Hematopoietic multipotent progenitor cell treated with erythropoietin and hydrocortisone succinate and interleukin-3 and kit ligand, for 6 days (in vitro differentiated cells): ENCODE results near the gene PSMA6.
A peak's percentile ranks its signal among the peaks of the same experiment; 100 is the strongest.
"Not testable (repeated sequence)": the region's sequence is repeated elsewhere in the genome, so short reads cannot be mapped to it uniquely, and the experiment has no call there.

Experiments used
- DNase-seq: peaks from one replicate; pipeline ENCODE4 v3.0.0-alpha.2; 2015

PSMA6 gene

GRCh38 chr14:35346738-35347322 lies 54.6 kb downstream of the PSMA6 start:
- DNase-seq, result no peak

DNA sequence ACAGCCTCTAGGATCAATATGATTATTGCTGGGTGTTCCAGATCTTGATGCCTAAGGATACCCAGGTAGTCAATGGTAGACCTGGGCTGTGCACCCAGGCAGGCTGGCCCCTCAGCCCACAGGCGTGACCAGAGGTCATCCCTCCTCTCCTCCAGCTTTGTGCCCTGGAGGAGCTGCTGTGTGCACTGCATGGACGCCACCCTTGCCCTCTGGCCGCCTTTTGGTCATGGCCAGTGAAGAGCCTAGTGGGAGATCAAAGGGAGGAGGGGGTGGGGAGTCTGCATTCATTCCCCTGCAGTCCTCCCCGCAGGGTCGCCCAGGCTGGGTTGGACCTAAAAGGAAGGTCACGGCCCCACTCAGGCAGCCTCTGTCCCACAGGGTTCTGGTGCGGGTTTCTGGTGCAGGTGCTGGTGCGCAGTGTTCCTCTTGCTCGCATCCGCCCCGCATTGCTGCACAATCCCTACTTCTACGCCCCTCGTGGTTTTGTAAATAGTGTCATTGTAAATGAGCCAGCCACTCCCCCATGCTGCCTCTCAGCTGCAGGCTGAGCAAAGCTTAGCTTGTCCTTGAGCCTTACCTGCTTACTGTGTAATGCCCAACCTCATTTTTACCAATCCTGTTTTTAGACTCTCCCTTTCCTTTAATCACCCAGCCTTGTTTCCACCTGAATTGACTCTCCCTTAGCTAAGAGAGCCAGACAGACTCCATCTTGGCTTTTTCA lies 55.3 kb downstream of the PSMA6 start:
- no peak for DNase-seq

- DNase-seq, result not testable (repeated sequence)
Measured at GRCh38 chr14:35348044-35348380, 55.8 kb downstream of the PSMA6 start.

DNA sequence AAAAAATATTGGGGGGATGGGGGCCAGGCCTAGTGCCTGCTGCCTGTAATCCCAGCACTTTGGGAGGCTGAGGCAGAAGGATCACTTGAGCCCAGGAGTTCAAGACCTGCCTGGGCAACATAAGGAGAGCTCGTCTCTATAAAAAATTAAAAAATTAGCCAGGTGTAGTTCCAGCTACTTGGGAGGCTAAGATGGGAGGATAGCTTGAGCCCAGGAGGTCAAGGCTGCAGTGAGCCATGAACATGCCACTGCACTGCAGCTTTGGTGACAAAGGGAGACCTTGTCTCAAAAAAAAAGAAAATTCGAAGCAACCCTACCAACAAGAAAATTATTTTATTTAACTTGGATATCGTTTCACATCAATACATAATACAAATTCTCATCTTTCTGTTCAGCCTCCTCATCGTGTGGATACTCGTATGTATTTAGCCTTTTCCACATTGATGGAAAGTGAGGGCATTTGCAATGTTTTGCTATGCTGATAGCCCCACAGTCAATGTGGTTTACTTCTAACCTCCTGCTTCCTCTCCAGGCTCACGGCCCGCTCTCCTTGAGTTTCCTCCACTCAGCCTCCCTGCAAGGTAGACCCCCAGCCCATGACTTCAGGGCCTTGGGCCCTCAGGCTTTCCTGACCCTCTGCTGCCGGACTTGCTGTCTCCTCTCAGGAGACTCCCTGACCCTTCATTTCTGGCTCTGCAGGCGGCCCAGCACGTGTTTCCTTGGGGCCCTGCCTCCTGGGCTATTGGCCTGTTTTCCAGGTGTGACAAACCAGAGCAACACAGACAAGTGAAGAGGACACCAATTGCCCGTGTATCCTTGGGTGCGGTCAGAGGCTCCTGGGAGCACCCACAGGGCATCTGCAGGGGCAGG lies 57.5 kb downstream of the PSMA6 start:
- no peak for DNase-seq

DNA sequence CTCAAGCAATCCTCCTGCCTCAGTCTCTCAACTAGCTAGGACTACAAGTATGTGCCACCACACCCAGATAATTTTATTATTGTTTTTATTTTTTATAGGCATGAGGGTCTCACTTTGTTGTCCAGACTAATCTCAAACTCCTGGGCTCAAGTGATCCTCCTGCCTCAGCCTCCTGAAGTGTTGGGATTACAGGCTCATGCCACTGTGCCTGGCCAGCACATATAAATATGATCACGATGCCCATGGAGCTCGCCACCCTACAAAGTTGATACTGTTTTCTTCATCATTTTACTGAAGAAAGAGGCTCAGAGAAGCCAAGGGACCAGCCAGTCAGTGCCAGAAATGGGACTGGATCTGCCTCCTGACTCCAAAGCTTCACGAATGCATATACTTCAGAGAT lies 59.3 kb downstream of the PSMA6 start:
- no peak for DNase-seq

- no peak for DNase-seq
Measured at GRCh38 chr14:35351897-35352273, 59.7 kb downstream of the PSMA6 start.

DNA sequence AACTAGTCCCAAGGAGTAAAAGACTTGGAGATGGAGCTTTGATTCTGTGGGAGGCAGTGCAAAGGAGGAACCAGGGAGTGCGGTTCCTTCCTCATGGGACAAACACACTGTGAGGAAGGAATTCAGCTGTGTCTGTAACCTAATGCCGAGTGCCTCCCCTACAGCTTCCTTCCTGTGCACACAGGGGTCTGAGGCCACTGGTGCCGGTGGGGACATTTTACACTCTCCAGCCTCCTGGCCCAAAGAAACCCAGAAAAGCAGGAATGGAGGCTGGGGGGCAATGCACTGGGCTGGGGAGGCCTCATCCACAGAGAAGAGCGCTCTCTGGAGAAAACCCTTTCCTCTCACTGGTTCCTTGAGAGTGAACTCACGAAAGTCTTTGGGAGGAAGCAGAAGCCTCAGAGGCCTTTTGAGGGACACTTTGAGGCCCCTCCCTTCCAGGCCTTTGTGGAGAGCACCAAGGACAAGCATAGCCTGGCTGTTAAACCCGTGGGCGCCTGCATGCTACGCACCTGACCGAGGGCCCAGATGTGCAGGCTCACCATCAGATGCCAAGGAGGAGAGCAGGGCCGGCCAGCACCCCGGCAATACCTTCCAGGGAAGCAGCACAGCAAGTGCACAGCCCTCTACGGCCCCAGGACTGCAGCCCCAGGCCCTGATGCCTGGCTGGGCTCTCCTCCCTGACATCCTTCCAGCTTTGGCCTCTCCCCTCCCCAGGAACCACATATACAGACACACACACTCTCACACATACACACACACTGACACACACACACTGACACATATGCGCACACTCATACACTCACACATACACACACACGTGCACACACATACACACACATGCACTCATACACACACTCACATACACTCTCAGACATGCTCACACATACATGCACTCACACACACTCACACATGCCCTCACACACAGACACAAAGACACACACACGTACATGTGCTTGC lies 60.4 kb downstream of the PSMA6 start:
- DNase-seq, result no peak

DNA sequence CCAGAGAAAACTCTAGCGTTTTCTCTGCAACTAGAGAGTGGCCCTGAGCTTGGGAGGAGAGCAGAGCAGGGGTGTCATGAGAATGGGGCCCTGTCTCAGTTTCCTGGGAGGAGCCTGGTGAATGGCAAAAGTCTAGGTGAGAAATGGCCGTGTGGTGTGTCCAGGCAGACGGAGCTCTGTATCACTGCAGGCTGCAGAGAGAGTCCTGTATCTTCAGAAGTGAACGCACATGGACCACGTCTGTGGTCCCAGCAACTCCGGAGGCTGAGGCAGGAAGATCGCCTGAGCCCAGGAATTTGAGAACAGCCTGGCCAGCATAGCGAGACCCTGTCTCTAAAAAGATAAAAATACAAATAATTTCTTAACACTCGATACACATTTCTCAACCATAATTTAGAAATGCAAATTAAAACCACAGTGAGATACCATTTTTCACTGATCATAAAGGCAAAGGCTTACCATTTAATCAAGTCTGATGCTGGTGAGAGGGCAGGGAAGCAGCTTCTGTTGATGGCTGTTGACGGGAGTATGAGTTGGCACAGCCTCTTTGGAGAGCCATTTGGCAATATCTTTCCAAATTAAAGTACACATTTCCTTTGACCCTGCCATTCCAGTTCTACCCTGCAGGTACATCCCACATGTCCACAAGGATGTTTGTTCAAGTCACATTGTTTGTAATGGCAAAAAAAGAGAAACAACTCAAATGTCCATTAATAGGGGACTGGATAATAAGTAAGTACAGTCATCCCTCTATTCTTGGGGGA lies 61.4 kb downstream of the PSMA6 start:
- DNase-seq, result no peak

DNA sequence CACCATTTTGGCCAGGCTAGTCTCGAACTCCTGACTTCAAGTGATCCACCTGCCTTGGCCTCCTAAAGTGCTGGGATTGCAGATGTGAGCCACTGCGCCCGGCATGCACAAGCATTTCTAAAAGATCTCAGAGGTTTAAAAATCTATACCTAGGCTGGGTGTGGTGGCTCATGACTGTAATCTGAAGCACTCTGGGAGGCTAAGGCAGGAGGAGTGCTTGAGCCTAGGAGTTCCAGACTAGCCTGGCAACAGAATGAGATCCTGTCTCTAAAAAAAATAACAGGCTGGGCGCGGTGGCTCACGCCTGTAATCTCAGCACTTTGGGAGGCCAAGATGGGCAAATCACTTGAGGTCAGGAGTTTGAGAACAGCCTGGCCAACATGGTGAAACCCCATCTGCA lies 63.1 kb downstream of the PSMA6 start:
- DNase-seq, result not testable (repeated sequence)

GRCh38 chr14:35355981-35356841 lies 64.0 kb downstream of the PSMA6 start:
- DNase-seq, result peak; percentile 41

- DNase-seq, result not testable (repeated sequence)
Measured at GRCh38 chr14:35359655-35360054, 67.5 kb downstream of the PSMA6 start.

- DNase-seq, result no peak
Measured at GRCh38 chr14:35361141-35361480, 68.9 kb downstream of the PSMA6 start.

DNA sequence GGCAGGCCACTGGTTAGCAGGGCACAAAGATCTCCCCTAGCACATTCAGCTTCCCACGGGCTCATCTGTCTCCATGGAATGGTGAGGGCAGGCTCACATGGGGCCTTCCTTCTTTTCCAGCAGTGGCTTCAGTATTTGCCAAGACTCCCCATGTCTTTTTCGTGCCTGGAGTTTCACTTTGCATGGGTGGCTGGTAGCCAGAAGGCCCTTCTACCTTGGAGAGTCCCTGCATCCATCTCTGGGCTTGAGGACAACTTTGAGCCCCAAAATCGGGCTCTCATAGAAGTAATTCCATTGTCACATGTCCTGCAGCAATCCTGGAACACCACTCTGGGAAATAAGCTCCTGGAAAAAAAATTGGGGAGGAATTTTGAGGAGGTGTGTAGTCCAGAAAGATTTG lies 70.3 kb downstream of the PSMA6 start:
- DNase-seq, result no peak

- DNase-seq, result no peak
Measured at GRCh38 chr14:35362911-35363374, 70.8 kb downstream of the PSMA6 start.

DNA sequence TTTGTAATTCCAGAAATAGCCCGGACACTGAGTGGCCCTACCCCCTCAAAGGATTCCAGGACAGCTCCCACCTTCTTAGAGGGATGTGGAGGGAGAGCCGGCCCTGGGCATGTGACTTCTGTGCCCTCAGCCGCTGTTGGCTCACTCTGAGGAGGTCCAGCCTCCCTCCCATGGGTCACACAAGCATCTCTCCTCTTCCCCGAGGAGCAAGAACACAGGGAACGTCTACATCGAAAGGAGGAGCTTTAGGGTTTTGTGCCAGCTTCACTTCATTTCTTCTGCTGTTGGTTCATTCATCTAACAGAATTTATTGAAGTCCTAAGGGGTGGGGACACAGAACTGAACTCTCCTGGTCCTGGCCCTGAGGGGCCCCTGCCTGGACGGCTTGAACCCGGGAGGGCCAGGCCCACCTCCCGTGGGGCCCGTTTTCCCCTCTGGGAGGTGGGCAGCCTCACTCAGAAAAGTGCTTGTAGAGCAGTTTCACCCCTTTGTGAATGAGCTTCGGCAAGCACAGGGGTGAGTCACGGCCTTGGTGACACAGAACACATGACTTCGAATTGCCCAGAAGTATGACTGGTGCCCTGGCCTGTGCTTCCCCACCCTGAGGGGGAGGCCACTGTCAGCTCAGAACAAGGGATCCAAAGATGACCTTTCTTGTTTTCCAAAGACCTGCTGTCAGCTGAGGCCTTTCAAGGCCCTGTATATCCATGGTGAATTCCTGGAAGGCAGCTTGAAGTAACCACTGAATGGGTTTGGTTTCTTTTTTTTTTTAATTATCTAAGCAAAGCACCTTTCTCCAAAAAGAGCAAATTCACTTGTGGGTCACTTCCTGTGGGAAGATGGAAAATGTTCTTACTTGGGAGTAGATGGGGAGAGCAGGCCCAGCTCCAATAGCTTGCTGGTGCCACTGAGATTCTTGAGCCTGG lies 73.2 kb downstream of the PSMA6 start:
- DNase-seq, result peak; percentile 76

- peak; percentile 40 for DNase-seq
Measured at GRCh38 chr14:35366056-35366451, 73.9 kb downstream of the PSMA6 start.

- DNase-seq, result no peak
Measured at GRCh38 chr14:35366521-35366976, 74.4 kb downstream of the PSMA6 start.

DNA sequence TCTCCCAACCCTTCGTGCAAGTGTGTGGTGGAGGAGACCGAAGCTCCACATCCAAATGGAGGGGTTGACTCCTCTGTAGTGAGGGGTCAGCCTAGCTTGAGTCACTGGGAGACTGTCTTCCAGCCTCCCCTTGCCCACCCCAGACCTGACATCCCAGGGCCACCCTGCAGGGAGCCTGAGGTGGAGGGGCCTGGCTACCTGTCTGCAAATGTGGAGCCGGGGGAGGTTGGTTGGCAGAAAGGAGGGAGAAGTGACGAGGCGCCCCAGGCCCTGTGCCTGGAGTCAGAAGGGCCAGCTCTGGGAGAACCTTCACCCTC lies 74.8 kb downstream of the PSMA6 start:
- no peak for DNase-seq
